AG09319 (cell line): ENCODE data around the gene CLDN16.

Experiments
- DNase-seq: peaks from one replicate; pipeline ENCODE4 v3.0.0-alpha.2; 2010; ENCODE audit warnings: low read depth; ENCODE audit errors: extremely low read depth
- TF ChIP-seq, protein P1 (sequence below): IDR thresholded peaks from 2 replicates; pipeline ENCODE4 v1.5.1; 2011; ENCODE audit warnings: low read depth, mild to moderate bottlenecking, inconsistent platforms, low read length, moderate library complexity

The CLDN16 gene

DNA sequence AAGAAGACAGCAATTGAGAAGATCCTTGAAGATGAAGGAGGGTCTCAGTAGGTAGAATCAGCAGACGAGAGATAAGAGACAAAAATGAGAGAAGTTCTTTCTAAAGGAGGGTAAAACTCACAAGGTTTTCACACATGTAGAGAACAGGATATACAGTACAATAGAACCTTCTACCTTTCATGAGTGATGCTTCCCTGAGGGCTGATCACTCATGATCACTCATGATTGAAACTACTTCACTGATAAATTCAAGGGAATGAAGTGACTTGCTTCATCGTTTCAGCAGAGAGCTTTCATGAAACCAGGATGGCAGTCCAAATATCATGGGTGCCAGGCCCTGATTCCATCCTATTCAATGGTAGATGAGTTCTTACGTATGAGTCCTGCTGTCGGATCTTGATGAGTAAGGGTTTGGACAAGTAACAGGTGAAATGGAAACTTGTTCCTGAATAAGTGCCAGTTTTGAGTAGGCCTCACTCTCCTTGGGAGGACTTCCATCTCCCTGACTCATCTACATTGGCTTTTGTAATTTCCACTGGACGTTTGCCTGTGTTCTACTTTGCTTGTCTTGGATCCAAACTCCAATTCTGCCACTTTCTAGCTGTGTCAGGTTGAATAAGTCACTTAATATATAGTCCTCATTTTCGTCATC, 9.6 kb upstream of the CLDN16 start:
- peak; percentile 63 for DNase-seq
- TF ChIP-seq, protein P1, sequence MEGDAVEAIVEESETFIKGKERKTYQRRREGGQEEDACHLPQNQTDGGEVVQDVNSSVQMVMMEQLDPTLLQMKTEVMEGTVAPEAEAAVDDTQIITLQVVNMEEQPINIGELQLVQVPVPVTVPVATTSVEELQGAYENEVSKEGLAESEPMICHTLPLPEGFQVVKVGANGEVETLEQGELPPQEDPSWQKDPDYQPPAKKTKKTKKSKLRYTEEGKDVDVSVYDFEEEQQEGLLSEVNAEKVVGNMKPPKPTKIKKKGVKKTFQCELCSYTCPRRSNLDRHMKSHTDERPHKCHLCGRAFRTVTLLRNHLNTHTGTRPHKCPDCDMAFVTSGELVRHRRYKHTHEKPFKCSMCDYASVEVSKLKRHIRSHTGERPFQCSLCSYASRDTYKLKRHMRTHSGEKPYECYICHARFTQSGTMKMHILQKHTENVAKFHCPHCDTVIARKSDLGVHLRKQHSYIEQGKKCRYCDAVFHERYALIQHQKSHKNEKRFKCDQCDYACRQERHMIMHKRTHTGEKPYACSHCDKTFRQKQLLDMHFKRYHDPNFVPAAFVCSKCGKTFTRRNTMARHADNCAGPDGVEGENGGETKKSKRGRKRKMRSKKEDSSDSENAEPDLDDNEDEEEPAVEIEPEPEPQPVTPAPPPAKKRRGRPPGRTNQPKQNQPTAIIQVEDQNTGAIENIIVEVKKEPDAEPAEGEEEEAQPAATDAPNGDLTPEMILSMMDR: no peak

DNA sequence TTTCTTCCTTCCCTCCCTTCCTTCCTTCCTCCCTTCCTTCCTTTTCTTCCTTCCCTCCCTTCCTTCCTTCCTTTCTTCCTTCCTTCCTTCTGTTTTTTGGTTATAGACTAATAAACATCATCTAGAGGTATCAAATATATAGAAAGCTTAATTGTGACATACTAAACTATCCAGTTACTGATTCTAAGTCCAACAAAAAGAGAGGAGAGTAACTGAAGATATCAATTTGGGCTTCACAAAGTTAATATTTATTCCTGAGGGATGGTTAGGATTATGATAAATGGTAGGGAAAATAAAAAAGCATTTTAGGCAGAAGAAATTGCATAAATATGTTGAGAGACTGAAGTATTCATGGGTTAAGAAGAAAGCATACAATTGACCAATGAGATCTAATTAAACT, 7.8 kb upstream of the CLDN16 start:
- TF ChIP-seq, protein P1: no peak
- no peak for DNase-seq

DNA sequence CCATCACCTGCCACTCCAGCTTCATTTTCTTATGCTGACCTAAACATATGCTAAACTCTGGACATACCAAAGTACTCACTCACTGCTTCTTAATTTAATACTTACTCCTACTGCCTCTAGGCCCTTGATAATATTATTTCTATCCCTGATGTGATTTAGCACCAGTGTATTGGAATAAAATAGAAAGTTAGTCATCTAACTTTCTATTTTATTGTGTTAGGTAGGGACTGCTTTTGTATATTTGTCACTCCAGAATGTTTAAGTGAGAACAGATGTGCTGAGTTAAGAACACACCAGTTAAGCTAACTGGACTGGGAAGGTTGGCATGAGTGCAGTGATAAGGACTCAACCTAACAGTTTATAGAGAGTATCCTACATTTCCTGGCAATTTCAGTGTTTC, 6.5 kb upstream of the CLDN16 start:
- TF ChIP-seq, protein P1: no peak

DNA sequence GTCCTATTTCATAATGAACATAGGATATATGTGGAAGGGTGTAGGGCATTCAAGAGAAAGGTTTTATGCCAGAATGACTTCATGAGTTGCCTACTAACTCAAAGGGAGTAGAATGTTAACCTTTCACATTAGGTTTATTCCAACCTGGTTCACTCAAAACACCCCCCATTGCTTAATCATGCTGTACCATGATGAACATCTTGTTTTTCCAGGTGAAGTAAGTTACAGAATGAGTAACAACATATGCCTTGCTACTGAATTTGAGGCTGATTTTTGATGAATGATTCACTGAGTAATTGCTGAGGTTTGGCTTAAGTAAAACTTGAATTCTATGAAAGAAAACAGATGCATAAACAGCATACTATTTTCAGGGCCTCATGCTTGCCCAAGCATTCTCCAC, 5.9 kb upstream of the CLDN16 start:
- TF ChIP-seq, protein P1: no peak
- DNase-seq: peak; percentile 55

More for the DNA sequence above, 6.5 kb upstream of the CLDN16 start:
- DNase-seq: no peak

DNA sequence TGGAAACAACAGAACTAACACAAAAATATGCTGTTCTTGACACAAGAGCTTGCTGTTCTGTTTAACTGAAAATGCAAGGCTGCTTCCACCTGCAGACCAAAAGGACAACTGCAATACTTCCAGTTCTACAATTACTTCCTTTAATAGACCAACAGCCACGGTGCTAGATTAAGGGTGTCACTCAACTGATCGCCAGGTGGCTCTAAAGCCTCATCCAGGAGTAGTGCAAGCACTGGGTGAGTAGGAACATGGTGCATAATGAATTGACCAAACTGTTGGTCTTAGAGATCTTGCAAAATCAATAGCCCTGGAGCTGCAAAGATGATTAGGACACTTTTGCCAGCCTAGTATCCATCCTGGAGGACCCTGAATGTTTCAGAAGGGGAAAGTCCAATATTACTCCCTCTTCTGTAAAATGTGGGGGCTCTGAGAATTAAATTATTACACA, 3.6 kb upstream of the CLDN16 start:
- no peak for DNase-seq
- TF ChIP-seq, protein P1: peak; percentile 44

DNA sequence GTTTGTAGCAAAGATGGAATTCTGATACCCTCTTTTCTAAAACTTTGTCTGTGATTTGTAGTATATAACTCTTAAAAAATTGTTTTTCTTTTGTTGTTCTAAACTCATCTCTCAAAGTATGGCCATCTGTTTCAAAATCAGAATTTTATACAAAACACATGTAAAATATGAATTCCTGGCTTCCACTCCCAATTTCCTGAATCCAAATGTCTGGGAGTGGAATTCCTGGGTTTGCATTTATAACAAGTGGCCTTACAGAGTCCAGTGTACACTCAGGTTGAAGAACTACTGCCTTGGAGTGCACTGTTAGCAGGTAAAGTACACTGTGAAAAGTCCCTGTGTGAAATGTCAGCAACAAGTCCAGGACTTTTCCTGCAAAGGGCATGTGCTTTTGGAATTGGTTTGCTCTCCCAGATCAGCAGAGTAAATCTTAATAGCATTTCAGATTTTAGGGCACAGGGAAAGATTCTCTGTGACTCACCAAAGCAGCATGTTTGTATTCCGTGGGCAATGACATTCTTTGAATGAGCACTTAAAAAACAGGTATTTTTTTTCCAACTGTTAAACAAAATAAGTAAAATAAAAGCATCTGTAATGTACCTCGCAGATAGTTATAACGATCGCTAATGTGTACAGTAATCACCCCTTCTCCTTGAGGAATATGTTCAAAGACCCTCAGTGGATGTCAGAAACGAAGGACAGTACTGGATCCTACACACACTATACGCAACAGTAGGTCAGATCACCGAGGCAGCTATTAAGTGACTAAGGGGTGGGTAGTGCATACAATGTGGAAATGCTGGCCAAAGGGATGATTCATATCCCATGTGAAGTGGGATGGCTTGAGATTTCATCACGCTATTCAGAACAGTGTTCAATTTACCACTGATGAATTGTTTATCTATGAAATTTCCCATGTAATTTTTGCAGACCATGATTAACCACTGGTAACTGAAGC, 2.0 kb upstream of the CLDN16 start:
- TF ChIP-seq, protein P1: no peak
- DNase-seq: peak; percentile 90

DNA sequence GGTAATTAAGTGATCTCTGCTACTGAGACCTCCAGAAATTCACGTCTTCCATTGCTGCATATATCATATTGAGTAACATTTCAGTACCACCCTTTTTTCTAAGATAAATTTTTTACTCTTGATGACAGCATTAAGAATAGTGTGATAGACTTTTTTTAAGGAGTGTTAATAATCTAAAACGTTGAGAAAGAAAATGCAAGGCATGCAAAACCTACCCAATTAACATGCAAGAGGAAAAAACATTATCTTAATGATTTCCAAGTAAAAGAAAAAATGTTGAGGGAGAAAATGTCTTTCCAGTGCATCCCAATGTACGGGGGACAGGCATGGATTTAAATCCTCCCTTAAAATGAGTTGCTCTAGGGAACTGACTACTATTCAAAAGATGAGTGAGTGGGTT, 740 bp downstream of the CLDN16 start:
- DNase-seq: no peak
- TF ChIP-seq, protein P1: no peak
